NCI-H2196 (cell line): ENCODE results near the gene TBX6.

Source experiments
- DNase-seq: peaks from one replicate; lab custom pipeline; 2025; ENCODE audit not compliant: unreplicated experiment; lab: John Stamatoyannopoulos, UW

TBX6 gene

DNA sequence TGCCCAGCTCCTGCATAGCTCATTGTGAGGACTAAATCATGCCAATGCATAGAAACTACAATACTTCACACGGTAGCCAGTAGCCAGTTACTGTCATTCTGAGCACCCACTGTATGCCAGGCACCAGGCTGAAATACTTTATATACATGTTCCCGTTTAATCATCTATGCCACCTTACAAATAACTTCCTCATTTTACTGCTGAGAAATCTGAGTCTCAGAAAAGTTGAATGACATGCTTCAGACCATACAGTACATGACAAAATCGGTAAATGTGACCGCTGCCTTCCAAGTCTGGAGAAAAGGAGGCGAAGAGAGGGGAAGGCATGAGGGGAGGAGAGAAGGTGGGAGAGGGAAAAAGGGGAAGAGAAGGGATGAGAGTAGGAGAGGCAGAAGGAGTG is 51.5 kb downstream of the TBX6 start:
- no peak for DNase-seq
